Measurements from ENCODE around the gene ZNF331. TPM values are rescaled to one million over a fixed set of nuclear protein-coding genes. Genes with fewer than 3 reads are reported as not detected.

ZNF331 gene
- polyA plus RNA-seq, 1 donor (not counting 4 experiments of a cell fraction or from before 2014, with no cell fraction given): 5.1 TPM

DNA sequence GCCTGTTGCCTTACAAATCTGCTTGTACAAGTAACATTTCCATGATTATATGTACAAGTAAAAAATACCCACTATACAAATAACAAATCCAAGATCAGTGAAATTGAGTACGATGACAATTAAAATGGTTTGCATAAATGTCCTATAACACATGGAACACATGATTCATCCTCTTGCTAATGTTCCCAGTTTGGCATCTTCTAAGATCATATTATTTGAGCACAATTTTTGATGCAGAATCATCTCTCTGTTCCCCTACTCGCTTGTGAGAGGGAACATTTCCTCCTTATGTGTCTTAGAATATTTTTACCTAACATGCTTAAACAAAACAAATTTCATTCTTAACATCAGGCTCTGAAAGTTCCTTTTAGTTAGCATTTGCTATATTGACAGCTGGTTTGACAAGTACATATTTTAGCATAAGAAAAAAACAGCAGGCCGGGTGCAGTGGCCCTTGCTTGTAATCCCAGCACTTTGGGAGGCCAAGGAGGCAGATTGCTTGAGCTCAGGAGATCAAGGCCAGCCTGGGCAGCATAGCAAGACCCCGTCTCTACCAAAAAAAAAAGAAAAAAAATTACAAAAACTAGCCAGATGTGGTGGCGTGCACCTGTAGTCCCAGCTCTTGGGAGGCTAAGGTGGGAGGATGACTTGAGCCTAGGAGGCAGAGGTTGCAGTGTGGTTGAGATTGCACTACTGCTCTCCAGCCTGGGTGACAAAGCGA lies 14.2 kb downstream of the ZNF331 start:
- H3K27me3 ChIP-seq (ENCODE audit: control insufficient read depth, extremely low read depth, insufficient read depth, low read length): no peaks in the 10 kb centered on the region
- H3K27ac ChIP-seq (ENCODE audit: control insufficient read depth, insufficient read depth, low read length): no peak overlapping the region
- no peak for TF ChIP-seq EZH2 (IDR thresholded peaks at IDR 0.05; ENCODE audit: low read length)
- TF ChIP-seq CTCF (optimal IDR thresholded peaks at IDR 0.05 in 1 of 3, IDR thresholded peaks at IDR 0.05 in 1 of 3, conservative IDR thresholded peaks at IDR 0.05 in 1 of 3; ENCODE audit: extremely low read depth in 1 of 3, insufficient read depth in 2 of 3, low read length in 3 of 3): no peak
- H3K9ac ChIP-seq (ENCODE audit: control insufficient read depth, extremely low read depth, insufficient read depth, low read length): no peak overlapping the region
- dilution Hi-C loops (cut with MboI; ENCODE audit: extremely low pct_ligation_motif_present, low sequenced_read_pairs): no loop called here
- no peaks in the 10 kb centered on the region for H4K20me1 ChIP-seq (ENCODE audit: control insufficient read depth, extremely low read depth, insufficient read depth, low read length)
- no peak overlapping the region for H3K4me2 ChIP-seq (ENCODE audit: control insufficient read depth, extremely low read depth, insufficient read depth, low read depth, low read length)
- no peak overlapping the region for H3K4me3 ChIP-seq (ENCODE audit: control insufficient read depth in 2 of 3, extremely low read depth in 1 of 3, insufficient read depth in 2 of 3, low read depth in 1 of 3, low read length in 3 of 3)
- no peak overlapping the region for H2AFZ ChIP-seq (ENCODE audit: control insufficient read depth, low read length)
- FAIRE-seq: no peak
- H3K9me1 ChIP-seq (ENCODE audit: control insufficient read depth, extremely low read depth, insufficient read depth, low read length): no peaks in the 10 kb centered on the region
- H3K36me3 ChIP-seq (ENCODE audit: control insufficient read depth in 2 of 2, extremely low read depth in 1 of 2, insufficient read depth in 2 of 2, low read length in 2 of 2): no peaks in the 10 kb centered on the region
- H3K9me3 ChIP-seq (ENCODE audit: control insufficient read depth, low read depth, low read length): peaks cover 1% of the 10 kb centered on the region
- peaks cover 4% of the 10 kb centered on the region for H3K79me2 ChIP-seq (ENCODE audit: control insufficient read depth, insufficient read depth, low read length)
- H3K4me1 ChIP-seq (ENCODE audit: control insufficient read depth, extremely low read depth, insufficient read depth, low read length): peaks cover 3% of the 10 kb centered on the region
- no peak for DNase-seq (ENCODE audit: low read depth, low spot score)

GRCh38 chr19:53553156-53553555 lies 15.2 kb downstream of the ZNF331 start:
- H3K4me3 ChIP-seq (ENCODE audit: control insufficient read depth in 2 of 3, extremely low read depth in 1 of 3, insufficient read depth in 2 of 3, low read depth in 1 of 3, low read length in 3 of 3): no peak overlapping the region
- TF ChIP-seq EZH2 (IDR thresholded peaks at IDR 0.05; ENCODE audit: low read length) (no peak), CTCF (optimal IDR thresholded peaks at IDR 0.05 in 1 of 3, IDR thresholded peaks at IDR 0.05 in 1 of 3, conservative IDR thresholded peaks at IDR 0.05 in 1 of 3; ENCODE audit: extremely low read depth in 1 of 3, insufficient read depth in 2 of 3, low read length in 3 of 3) (no peak)
- FAIRE-seq (no peak), DNase-seq (ENCODE audit: low read depth, low spot score) (no peak)
- H3K9ac ChIP-seq (ENCODE audit: control insufficient read depth, extremely low read depth, insufficient read depth, low read length): peak overlapping the region; percentile 79
- no peaks in the 10 kb centered on the region for H3K9me1 ChIP-seq (ENCODE audit: control insufficient read depth, extremely low read depth, insufficient read depth, low read length)
- H3K27me3 ChIP-seq (ENCODE audit: control insufficient read depth, extremely low read depth, insufficient read depth, low read length): no peaks in the 10 kb centered on the region
- dilution Hi-C loops (cut with MboI; ENCODE audit: extremely low pct_ligation_motif_present, low sequenced_read_pairs): no loop called here
- H3K9me3 ChIP-seq (ENCODE audit: control insufficient read depth, low read depth, low read length): peaks cover 1% of the 10 kb centered on the region
- H3K36me3 ChIP-seq (ENCODE audit: control insufficient read depth in 2 of 2, extremely low read depth in 1 of 2, insufficient read depth in 2 of 2, low read length in 2 of 2): no peaks in the 10 kb centered on the region
- no peaks in the 10 kb centered on the region for H4K20me1 ChIP-seq (ENCODE audit: control insufficient read depth, extremely low read depth, insufficient read depth, low read length)
- peaks cover 4% of the 10 kb centered on the region for H3K79me2 ChIP-seq (ENCODE audit: control insufficient read depth, insufficient read depth, low read length)
- H3K4me1 ChIP-seq (ENCODE audit: control insufficient read depth, extremely low read depth, insufficient read depth, low read length): peaks cover 3% of the 10 kb centered on the region
- peak overlapping the region; percentile 18 for H3K27ac ChIP-seq (ENCODE audit: control insufficient read depth, insufficient read depth, low read length)
- no peak overlapping the region for H2AFZ ChIP-seq (ENCODE audit: control insufficient read depth, low read length)
- H3K4me2 ChIP-seq (ENCODE audit: control insufficient read depth, extremely low read depth, insufficient read depth, low read depth, low read length): peak overlapping the region; percentile 49

Data from keratinocyte (primary cell).